T-helper 22 cell (primary cell): ENCODE data around the gene KYAT1.
A peak's percentile ranks its signal among the peaks of the same experiment; 100 is the strongest.

Experiments
- DNase-seq: peaks from one replicate; pipeline ENCODE4 v3.0.0-alpha.2; 2020; ENCODE audit warnings: low read depth

KYAT1 gene

DNA sequence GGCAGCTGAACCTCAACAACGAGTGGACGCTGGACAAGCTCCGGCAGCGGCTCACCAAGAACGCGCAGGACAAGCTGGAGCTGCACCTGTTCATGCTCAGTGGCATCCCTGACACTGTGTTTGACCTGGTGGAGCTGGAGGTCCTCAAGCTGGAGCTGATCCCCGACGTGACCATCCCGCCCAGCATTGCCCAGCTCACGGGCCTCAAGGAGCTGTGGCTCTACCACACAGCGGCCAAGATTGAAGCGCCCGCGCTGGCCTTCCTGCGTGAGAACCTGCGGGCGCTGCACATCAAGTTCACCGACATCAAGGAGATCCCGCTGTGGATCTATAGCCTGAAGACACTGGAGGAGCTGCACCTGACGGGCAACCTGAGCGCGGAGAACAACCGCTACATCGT lies 26.6 kb upstream of the KYAT1 start:
- no peak for DNase-seq

DNA sequence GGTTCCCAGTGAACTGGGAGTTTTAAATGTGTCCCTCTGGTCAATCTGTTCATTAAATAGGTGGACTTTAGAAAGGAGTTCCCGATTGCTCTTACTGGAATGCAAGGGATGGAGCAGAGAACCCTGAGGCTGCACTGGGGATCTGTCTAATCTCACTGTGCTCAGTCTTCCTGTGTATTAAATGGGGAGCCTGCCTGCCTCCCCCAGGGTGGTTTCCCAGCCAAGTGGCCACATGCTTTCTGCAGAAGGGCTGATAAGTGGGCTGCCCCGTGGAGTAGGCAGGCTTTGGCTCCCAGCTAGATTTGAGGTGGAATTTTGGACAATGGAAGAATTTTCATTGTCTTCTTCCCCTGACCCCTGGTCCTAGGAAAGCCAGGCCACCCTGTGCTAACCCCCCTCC lies 25.0 kb upstream of the KYAT1 start:
- DNase-seq = no peak

DNA sequence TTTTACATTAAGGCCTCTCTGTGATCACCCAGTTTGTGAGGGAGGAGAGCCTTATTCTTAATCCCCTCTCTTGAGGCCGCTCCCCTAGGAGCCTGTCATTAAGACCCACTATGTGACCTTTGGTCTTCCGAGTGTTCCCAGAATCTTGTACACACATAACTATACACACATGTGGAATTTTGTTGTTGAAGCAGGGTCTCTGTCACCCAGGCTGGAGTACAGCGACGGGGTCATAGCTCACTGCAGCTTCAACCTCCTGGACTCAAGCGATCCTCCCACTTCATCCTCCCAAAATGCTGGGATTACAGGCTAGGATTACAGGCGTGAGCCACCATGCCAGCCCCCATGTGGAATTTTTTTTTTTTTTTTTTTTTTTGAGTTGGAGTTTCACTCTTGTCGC lies 24.2 kb upstream of the KYAT1 start:
- DNase-seq = no peak

DNA sequence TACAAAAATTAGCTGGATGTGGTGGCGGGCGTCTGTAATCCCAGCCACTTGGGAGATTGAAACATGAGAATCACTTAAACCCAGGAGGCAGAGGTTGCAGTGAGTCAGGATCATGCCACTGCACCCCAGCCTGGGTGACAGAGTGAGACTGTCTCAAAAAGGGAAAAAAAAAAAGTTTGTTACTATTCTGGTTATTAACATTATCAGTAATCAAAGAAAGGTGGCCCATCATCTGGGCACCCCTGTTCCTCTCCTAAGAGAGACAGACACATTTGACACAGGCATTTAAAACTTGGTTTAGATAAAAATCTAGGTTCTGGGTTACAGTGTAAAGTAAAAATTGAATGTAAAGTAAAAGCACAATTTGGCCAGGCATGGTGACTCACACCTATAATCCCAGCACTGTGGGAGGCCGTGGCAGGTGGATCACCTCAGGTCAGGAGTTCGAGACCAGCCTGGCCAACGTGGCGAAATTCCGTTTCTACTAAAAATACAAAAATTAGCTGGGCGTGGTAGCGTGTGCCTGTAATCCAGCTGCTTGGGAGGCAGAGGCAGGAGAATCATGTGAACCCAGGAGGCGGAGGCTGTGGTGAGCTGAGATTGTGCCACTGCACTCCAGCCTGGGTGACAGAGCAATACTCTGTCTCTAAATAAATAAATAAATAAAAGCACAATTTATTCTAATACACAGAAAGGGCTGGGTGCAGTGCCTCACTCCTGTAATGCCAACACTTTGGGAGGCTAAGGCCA lies 22.3 kb upstream of the KYAT1 start:
- no peak for DNase-seq

DNA sequence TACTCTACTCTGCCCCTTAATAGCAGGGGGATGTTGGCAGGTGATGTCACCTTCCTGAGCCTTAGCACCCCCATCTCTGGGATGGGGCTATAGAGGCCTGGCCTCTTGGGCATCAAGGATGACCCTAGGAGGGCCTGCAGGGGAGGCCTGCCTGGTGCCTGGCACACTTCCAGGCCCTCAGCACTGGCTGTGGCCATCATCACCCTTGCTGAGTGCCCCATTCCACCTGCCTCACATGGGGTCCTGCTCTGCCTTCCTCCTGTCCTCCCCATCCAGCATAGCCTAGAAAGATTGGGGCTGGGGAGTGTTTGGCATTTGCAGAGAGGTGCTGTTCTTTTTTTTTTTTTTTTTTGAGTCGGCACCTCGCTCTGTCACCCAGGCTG lies 21.3 kb upstream of the KYAT1 start:
- DNase-seq = no peak

DNA sequence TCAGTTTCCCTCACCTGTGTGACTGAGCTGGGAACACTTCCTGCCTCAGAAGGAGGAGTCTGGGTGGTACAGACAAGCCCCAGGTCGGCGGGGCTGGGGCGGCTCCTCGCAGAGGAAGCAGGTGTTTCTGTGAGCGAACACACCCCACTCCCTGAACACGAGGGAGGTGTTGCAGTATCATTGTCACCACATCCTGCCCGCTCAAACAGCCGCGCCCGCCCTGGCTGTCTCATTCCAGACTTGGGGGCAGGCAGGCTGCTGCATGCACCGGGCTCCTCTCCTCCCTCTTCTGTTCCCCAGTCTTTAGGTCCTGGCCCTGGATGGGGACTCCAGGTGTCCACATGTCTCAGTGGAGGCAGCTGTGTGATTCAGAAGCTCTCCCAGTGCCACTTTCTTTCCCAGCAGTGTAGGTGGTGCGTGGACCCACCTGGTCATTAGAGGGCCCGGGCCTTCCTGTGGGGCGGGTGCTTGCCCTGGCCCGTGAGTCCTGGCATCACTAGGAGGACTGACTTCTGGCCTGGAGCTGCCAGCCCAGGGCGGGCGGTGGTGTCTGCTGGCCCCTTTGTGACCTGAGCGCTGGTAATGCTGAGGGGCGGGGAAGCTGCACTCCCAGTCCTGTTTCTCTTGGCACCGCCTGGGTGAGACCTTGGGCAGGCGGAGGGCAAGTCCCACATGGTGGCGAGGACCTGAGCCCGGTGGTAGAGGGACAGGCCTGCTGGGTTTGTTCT lies 20.8 kb upstream of the KYAT1 start:
- DNase-seq = peak; percentile 71

DNA sequence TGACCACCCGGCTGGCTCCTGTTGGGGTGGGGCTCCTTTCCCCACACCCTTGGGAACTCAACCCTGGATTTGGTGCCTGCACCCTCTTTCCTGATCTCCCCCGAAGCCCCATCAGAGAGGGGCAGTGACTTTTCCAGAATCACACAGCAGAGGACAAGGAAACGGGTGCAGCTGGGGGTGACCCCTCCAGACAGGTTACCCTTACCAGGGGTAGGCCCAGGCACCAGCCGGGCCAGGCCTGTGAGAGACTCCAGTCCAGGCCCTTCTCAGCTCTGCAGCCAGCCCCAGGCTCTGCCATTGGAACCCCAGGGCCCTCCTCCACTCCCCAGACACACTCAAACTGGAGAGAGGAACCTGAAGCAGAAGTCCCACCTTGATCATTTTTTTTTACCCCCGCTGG lies 20.1 kb upstream of the KYAT1 start:
- no peak for DNase-seq

DNA sequence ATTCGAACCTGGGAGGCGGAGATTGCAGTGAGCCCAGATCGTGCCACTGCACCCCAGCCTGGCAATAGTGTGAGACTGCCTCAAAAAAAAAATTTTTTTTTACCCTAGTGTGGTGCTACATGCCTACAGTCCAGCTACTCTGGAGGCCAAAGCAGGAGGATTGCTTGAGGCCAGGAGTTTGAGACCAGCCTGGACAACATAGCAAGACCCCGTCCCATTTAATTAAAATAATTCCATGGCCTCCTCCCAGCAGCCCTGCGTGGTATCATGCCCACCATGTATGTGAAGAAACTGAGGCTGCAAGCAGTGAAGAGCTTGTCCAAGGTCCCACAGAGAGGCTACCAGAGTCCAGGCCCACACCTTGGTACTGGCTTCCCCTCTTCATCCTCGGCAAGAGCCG lies 19.6 kb upstream of the KYAT1 start:
- no peak for DNase-seq

DNA sequence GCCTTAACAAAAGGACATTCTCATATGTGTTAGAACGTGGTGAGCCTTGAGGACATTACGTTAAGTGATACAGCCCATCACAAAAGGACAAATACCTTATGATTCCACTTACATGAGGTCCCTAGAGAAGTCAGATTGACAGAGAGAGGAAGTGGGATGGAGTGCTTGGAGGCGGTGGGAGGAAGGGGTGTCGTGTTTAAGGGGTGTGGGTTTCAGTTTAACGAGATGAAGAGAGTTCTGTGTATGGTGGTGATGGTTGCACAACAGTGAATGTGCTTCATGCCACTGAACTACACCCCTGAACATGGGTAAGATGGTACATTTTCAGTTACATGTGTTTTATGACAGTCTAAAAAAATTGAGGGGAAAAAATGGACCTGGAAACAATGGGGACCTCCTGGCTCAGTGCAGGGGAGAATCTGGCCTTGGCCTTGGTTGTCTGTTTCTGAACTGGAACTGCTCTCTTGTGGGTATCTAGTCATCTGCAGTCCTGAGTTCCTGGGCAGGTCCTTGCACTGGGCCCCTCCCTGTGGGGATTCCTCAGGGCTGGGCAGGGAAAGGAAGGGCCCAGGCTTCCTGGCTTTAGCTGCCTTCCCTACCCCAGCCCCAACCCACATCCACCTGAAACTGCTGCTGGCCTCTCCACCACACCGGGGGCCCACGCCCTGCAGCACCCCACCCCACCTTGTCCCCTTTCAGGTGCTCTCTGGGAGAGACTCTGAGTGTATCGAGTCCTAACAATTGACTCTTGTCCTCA lies 18.0 kb upstream of the KYAT1 start:
- no peak for DNase-seq

DNA sequence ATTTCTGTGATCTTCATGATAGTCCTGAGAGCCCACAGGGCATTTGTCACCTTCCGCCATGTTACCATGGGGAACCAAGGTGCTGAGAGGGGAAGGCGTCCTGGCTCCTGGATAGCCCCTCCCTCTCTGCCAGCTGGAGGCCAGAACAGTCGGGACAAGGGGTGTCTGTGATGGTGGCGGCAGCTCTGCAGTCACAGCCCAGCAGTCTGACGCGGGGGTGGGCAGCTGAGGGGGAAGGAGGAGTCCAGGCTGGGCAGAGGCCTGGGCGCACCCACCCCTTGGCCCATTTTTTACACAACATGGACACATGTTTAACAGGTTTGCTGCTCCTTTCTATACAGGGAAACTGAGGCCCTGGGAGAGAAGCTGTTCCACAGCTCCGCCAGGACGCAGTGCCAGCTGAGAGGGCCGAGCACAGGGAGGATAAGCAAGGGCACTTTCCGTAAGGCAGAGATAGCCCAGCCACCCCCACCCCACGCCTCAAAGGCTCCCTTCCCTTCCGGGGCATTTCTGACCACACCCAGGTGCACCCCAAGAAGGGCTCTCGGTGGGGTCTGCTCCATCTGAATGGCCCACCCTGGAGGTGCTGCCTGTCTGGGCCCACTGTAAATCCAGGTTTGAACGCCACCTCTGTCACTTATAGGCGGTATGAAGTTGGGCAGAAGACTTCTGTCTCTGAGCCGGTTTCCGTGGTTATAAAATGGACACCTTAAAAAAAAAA lies 17.3 kb upstream of the KYAT1 start:
- no peak for DNase-seq

DNA sequence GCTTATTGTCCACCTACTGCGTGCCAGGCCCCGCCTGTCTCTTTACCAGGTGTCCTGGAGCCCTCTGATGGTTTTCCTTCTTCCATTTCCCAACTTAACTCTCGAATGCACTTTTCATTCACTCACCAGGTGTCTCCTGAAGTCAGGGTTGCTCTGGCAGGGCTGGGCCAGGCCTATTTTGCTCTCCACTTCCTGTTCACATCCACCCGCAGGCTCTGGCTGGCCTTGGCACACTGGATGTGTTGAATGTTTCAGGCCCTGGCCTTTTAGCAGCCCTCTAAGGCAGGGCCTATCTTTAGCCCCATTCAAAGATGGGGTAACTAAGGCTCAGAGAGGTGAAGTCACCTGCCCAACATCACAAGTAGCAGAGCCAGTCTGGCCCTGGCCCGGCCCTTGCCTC lies 16.6 kb upstream of the KYAT1 start:
- DNase-seq = no peak

DNA sequence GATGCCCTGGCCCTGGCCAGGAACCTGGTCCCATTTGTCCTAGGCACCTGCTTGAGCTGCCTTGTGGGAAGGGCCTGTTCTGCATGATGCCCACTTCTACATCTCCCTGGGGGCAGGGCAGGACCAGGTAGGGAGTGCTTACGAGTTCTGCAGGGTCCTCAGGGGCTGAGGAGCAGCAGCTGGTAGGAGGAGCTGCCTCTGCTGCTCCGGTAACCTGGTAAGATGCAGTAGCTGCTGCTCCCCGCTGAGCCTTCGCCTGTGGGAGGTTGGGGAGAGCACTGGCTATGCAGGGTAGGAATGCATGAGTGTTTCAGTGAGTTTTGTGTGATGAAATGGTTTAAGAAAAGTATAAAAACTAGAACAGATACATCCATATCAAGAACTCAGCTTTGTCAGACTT lies 13.8 kb upstream of the KYAT1 start:
- DNase-seq = no peak

DNA sequence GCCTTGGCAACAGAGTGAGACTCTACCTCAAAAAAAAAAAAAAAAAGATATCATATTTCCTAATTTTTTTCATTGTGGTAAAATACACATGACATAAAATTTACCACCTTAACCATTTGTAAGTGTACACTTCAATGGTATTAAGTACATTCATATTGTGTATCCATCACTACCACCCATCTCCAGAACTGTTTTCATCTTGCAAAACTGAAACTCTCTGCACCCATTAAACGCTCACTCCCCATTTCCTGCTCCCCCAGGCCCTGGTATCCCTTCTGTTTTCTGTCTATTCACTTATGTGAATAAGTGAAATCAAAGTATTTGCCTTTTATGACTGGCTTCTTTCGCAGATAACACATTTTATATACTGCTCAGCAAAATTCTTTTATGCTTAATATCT lies 13.0 kb upstream of the KYAT1 start:
- no peak for DNase-seq

DNA sequence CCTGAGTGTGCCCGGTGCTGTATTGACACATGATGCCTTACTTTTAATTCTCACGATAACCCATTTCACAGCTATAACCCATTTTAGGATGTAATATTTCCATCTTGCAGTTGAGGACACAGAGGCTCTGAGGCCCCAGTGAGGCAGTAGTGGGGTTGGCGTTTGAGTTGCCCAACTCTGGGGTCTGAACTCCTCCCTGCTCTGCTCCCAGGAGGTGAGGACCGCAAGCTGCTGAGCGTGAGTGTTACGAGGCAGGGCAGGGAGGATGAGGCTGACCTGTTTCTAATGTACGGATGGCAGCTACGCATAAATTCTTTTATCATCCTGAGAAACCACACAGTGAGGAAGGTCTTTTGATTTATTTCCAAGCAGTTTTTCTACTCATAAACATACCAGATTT lies 11.6 kb upstream of the KYAT1 start:
- DNase-seq = no peak

DNA sequence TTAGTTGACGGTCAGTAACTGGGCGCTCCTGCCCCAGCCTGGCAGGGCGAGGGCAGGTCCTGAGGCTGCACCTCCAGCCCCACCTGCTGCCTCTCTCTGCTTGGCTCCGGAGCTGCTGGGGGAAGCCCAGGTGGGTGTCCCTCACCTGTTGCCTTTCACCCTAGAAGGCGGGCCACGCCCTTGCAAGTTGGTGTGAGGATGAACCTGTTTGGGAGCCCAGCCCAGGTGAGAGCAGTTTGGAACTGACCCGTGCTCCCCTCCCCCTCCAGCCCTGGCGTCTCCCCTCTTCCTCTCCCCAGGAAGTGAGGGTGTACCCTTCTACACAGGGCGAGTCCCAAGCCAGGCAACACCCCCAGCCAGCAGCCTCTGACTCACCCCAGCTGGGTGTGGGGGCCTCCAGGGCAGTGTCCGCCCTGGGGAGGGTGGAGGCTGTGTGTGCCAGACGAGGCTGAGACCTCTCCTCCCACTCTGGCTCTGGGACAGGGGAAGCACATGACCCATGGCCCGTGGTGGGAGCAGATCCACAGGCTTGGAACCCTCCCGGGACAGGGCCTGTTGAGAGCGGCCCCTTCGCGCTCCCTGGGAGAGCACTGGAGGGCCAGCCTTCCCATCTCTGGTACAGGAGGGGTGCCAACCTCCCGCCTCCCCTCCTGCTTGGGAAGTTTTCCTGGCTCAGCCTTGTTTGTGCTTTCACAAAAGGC lies 10.6 kb upstream of the KYAT1 start:
- DNase-seq = no peak

DNA sequence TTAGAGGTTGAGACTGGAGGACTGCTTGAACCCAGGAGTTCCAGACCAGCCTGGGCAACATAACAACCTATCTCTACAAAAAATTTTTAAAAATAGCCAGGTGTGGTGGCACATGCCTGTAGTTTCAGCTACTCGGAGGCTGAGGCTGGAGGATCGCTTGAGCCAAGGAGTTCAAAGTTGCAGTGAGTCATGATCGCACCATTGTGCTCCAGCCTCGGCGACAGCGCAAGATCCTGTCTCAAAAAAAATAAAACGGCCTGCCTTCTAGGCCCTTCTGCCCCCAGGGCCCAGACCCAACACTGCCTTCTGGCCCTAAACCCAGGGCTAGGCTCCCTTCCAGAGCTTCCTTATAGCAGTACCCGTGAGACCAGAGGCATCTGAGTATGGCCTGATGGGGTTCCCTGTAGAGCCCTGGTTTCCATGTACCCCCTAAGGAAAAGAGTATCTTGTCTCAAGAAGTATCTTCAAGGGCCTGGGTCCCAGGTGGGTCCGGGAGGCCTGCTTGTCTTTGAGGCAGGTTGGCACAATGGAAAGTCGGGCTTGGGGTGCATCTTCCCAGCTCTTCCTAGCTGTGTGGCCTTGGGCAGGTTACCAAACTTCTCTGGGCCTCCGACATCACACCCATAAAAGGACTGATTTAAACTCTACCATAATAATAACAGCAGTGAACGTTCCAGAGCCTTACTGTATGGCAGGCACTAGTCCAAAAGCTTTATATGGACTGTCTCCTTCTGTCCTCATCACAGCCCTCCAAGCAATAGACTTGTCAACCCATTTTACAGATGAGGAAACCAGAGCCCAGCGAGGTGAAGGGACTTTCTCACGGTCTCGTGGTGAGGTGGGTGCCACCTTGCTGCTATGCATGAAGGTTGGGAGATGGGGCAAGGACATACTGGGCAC lies 9.8 kb upstream of the KYAT1 start:
- DNase-seq = no peak

DNA sequence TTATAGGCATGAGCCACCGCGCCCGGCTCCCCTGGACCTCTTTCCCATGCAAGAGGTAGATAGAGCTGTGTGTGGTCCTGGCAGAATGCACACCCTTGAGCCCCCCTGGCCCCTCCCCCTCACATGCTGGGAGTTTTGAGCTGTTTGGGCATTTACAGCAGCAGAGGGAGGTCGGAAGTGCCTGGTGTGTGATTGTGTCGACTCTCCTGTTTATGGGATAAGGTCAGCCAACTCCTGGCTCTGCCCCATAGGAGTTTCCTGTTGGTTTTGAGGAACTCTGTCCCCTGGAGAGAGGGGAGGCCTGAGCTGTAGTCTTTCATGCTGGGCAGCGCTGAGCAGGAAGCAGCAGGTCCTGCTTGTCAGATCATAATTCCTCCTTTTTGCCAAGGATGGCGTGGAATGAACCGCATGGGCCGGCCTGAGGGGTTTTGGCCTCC lies 6.2 kb upstream of the KYAT1 start:
- no peak for DNase-seq

DNA sequence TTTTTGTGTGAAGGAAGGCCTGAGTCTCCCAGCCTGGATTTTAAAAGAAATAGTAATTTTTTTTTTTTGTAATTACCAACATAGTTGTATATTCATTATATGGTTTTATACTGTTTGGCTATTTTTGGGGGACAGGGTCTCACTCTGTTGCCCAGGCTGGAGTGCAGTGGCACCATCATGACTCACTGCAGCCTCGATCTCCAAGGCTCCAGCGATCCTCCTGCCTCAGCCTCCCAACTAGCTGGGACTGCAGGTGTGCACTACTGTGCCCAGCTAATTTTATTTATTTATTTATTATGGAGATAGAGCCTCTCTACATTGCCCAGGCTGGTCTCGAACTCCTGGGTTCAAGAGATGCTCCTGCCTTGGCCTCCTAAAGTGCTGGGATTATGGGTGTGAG lies 5.3 kb upstream of the KYAT1 start:
- DNase-seq = no peak

DNA sequence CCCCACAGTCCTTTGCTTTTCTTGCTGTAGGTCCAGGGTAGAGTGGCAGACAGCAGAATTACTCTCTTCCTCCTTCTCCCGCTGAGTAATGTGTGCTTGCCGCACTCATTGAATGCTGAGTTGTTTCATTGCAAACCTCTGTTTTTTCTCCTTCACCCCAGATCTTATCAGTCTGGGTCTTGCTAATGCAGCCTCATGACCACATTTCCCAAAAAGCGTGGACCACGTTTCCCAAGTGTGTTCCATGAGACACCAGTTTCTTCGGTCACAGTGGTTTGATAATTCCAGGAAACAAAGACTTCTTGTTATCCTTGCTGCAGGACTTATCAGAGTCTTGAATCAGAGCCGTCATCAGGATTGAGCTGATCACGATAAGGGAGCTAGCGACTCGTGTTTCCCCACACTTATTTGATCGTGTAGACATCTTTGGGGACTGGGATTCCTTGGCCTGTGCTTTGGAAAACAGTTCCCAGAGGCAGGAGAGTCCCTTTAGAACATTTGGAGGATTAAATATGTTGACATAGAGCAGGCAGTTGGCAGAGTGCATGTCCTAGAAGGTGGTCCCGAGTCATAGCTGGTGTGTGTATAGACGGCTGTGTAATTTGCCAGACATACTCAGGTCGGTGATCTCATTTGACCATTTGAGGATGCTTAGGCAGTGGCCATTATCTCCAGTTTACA lies 4.6 kb upstream of the KYAT1 start:
- DNase-seq = no peak

DNA sequence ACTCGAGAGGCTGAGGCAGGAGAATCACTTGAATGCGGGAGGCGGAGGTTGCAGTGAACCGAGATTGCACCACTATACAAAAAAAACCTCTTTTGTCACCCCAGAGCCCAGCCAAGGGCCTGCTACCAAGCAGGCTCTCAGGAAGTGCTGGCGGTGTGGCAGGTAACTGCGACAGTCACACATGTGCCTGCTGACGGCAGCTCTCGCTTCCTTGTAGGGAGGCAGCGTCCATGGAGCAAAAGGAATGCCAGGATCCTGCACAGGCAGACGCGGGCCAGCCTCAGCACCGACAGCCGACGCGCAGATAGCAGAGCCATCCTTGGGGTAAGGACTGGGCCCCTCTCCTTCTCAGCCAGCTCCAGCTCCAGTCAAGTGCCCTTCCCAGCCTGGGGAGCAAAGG lies 4.0 kb upstream of the KYAT1 start:
- DNase-seq = no peak
